ENCODE measurements around the gene ELP2.

GRCh38 chr18:36149514-36150289, 20.0 kb downstream of the ELP2 start:
- no peak for TF ChIP-seq CTCF (IDR thresholded peaks at IDR 0.05)
- no peak for TF ChIP-seq EZH2 (IDR thresholded peaks at IDR 0.05)
- TF ChIP-seq EZH2phosphoT487 (IDR thresholded peaks at IDR 0.05) = no peak

Data from neural progenitor cell (in vitro differentiated cells).